Measurements from ENCODE around the gene ARHGAP30.

- no peak for TF ChIP-seq CTCF (IDR thresholded peaks at IDR 0.05)
- TF ChIP-seq POLR2A (IDR thresholded peaks at IDR 0.05): no peak
Observed at GRCh38 chr1:161111117-161111516, 41.4 kb upstream of the ARHGAP30 start.
